ENCODE measurements around the gene IER5. TPM values are rescaled to one million over a fixed set of nuclear protein-coding genes. Genes with fewer than 3 reads are reported as not detected.

The IER5 gene
- total and polyA plus RNA-seq, 9 of the 15 experiments (the other 6 are each of a cell fraction or from before 2014, with no cell fraction given) = 2.4 to 32.1 (median 12.0) TPM

DNA sequence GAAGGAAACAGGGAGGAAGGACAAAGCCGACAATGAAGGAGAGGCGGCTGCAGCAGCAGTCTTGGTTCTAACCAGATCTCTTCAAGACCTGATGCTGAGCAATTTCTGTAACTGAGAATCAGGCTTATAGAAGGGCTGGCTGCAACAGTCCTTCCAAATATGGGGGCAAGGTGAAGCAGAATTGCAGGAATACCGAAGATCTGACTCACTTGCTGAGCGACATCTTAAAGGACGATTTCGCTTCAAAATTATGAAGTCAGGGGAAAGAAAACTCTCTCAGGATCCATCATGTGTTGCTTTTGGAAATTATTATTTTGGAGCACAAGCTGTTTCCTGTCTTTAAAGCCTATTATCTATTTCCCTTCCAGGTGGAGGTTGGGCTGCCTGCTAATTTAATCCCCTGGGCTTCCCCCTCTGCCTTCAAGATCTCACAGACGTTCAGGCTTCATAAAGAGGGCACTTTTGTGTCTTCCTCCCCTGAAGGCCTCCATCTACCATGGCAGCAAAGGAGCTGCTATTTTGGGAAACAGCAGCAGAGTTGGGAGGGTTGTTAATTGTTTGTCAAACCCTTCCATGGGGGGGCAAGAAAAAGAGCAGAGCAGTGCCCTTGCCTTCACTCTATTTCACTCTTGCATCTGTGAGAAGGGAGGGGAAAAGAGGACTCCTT is 10.8 kb upstream of the IER5 start:
- peak overlapping the region; percentile 29 for H2AFZ ChIP-seq (ENCODE audit: low read depth, low read length)
- ChIA-PET CTCF (ENCODE audit: low intra/inter-chr PET ratio) (no interaction called here), POLR2A (interaction anchor here (0.6 to 3.9 kb wide), 5 partner anchors 12 to 401 kb away, joined by 3 to 46 read pairs (median 4); partner anchors contain the start of gene IER5)
- no peaks in the 10 kb centered on the region for H4K20me1 ChIP-seq (replicated peaks; ENCODE audit: control insufficient read depth, insufficient read depth, low read length)
- H3K27ac ChIP-seq (ENCODE audit: extremely low read depth, low read depth, low read length) = no peak overlapping the region
- FAIRE-seq = no peak
- no peaks in the 10 kb centered on the region for H3K9me3 ChIP-seq (replicated peaks; ENCODE audit: control insufficient read depth, insufficient read depth, low read depth, low read length)
- H3K9ac ChIP-seq (ENCODE audit: insufficient read depth in 1 of 2, low read depth in 2 of 2, low read length in 2 of 2) = no peak overlapping the region
- no peak for DNase-seq (ENCODE audit: extremely low read depth in 1 of 4, low spot score in 3 of 4)
- TF ChIP-seq TAF15 (IDR thresholded peaks at IDR 0.05; ENCODE audit: low read depth, low read length) = no peak
- TF ChIP-seq FOSL1 (tag; conservative IDR thresholded peaks at IDR 0.05) = 0 out of 2 replicates have a peak, but pooled peaks have one; percentile 17
- no peaks in the 10 kb centered on the region for H3K4me1 ChIP-seq (replicated peaks in 1 of 2; ENCODE audit: control insufficient read depth in 2 of 2, insufficient read depth in 2 of 2, low read length in 2 of 2)
- no peak for ATAC-seq
- in situ Hi-C loops (cut with MboI) (no loop called here), intact Hi-C loops (cut with micrococcal nuclease) (no loop called here)
- no TSS peak for BruUV-seq (replicated peaks)
- H3K9me1 ChIP-seq (ENCODE audit: control insufficient read depth, insufficient read depth, low read length) = no peaks in the 10 kb centered on the region
- H3K79me2 ChIP-seq (ENCODE audit: control insufficient read depth, insufficient read depth, low read length) = no peaks in the 10 kb centered on the region
- no peaks in the 10 kb centered on the region for H3K36me3 ChIP-seq (ENCODE audit: control insufficient read depth, insufficient read depth, low read length)
- no peak overlapping the region for H3K4me2 ChIP-seq (ENCODE audit: insufficient read depth, low read length)
- H3K27me3 ChIP-seq (ENCODE audit: control insufficient read depth in 2 of 2, insufficient read depth in 2 of 2, low read length in 2 of 2) = peaks cover 4 to 15% of the 10 kb centered on the region in 2 experiments; a peak in 4 of 5 replicates
- H3K4me3 ChIP-seq = no peak overlapping the region
- 34% methylated on average over 7 of the region's 7 CpGs for WGBS (ENCODE audit: insufficient coverage, low coverage, missing lambda C conversion rate)

DNA sequence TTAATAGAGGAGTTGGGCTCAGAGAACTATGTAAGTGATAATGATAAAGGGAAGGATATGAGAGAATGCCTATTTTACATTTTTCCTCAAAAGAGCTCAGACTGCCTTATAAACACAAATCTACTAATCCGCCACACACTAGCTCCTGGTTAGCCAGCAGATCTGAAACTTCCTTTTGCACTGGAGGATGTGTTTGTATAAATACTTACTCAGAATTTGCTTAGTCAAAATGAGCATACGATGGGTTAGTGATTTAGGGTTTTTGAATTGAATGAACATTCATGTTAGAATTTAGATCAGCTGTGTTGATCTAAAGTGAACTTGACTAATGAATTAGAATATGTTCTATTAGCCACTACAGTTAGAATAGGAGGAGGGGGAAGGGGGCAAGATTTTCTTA is 9.1 kb upstream of the IER5 start:
- H3K9ac ChIP-seq (ENCODE audit: insufficient read depth in 1 of 2, low read depth in 2 of 2, low read length in 2 of 2) = no peak overlapping the region
- no peak overlapping the region for H3K4me3 ChIP-seq
- no peaks in the 10 kb centered on the region for H3K9me3 ChIP-seq (replicated peaks; ENCODE audit: control insufficient read depth, insufficient read depth, low read depth, low read length)
- in situ Hi-C loops (cut with MboI) = no loop called here
- no peaks in the 10 kb centered on the region for H3K9me1 ChIP-seq (ENCODE audit: control insufficient read depth, insufficient read depth, low read length)
- ChIA-PET POLR2A (interaction anchor here (0.7 to 3.9 kb wide), 6 partner anchors 9 to 25 kb away, joined by 3 to 46 read pairs (median 4); partner anchors contain the start of gene IER5), CTCF (ENCODE audit: low intra/inter-chr PET ratio) (no interaction called here)
- intact Hi-C loops (cut with micrococcal nuclease) = no loop called here
- H3K27ac ChIP-seq (ENCODE audit: extremely low read depth, low read depth, low read length) = no peak overlapping the region
- no TSS peak for BruUV-seq (replicated peaks)
- WGBS (ENCODE audit: insufficient coverage, low coverage, missing lambda C conversion rate) = 40% methylated on average over 2 of the region's 2 CpGs
- peaks cover 0 to 4% of the 10 kb centered on the region in 2 experiments; a peak in 3 of 5 replicates for H3K4me1 ChIP-seq (replicated peaks in 1 of 2; ENCODE audit: control insufficient read depth in 2 of 2, insufficient read depth in 2 of 2, low read length in 2 of 2)
- H4K20me1 ChIP-seq (replicated peaks; ENCODE audit: control insufficient read depth, insufficient read depth, low read length) = no peaks in the 10 kb centered on the region
- DNase-seq (ENCODE audit: extremely low read depth in 1 of 4, low spot score in 3 of 4) = no peak
- H3K36me3 ChIP-seq (ENCODE audit: control insufficient read depth, insufficient read depth, low read length) = no peaks in the 10 kb centered on the region
- no peak overlapping the region for H3K4me2 ChIP-seq (ENCODE audit: insufficient read depth, low read length)
- no peak for ATAC-seq
- no peak for FAIRE-seq
- no peak overlapping the region for H2AFZ ChIP-seq (ENCODE audit: low read depth, low read length)
- H3K79me2 ChIP-seq (ENCODE audit: control insufficient read depth, insufficient read depth, low read length) = no peaks in the 10 kb centered on the region
- H3K27me3 ChIP-seq (ENCODE audit: control insufficient read depth in 2 of 2, insufficient read depth in 2 of 2, low read length in 2 of 2) = peaks cover 4 to 15% of the 10 kb centered on the region in 2 experiments; a peak in 4 of 5 replicates
- TF ChIP-seq, protein P1, sequence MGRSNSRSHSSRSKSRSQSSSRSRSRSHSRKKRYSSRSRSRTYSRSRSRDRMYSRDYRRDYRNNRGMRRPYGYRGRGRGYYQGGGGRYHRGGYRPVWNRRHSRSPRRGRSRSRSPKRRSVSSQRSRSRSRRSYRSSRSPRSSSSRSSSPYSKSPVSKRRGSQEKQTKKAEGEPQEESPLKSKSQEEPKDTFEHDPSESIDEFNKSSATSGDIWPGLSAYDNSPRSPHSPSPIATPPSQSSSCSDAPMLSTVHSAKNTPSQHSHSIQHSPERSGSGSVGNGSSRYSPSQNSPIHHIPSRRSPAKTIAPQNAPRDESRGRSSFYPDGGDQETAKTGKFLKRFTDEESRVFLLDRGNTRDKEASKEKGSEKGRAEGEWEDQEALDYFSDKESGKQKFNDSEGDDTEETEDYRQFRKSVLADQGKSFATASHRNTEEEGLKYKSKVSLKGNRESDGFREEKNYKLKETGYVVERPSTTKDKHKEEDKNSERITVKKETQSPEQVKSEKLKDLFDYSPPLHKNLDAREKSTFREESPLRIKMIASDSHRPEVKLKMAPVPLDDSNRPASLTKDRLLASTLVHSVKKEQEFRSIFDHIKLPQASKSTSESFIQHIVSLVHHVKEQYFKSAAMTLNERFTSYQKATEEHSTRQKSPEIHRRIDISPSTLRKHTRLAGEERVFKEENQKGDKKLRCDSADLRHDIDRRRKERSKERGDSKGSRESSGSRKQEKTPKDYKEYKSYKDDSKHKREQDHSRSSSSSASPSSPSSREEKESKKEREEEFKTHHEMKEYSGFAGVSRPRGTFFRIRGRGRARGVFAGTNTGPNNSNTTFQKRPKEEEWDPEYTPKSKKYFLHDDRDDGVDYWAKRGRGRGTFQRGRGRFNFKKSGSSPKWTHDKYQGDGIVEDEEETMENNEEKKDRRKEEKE (IDR thresholded peaks at IDR 0.05; ENCODE audit: borderline replicate concordance in 1 of 2, control insufficient read depth in 1 of 2, low read depth in 2 of 2, low read length in 1 of 2) = no peak
- TF ChIP-seq PRPF4 (IDR thresholded peaks at IDR 0.05; ENCODE audit: insufficient read depth, low read depth, low read length, poor library complexity, severe bottlenecking) (no peak), KLF6 (CRISPR knock-in tag; IDR thresholded peaks at IDR 0.05; ENCODE audit: borderline replicate concordance) (no peak)
- TF ChIP-seq, protein P2, sequence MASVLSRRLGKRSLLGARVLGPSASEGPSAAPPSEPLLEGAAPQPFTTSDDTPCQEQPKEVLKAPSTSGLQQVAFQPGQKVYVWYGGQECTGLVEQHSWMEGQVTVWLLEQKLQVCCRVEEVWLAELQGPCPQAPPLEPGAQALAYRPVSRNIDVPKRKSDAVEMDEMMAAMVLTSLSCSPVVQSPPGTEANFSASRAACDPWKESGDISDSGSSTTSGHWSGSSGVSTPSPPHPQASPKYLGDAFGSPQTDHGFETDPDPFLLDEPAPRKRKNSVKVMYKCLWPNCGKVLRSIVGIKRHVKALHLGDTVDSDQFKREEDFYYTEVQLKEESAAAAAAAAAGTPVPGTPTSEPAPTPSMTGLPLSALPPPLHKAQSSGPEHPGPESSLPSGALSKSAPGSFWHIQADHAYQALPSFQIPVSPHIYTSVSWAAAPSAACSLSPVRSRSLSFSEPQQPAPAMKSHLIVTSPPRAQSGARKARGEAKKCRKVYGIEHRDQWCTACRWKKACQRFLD (CRISPR knock-in tag; IDR thresholded peaks at IDR 0.05) = no peak
